ENCODE measurements around the gene MYRIP.

Gene MYRIP

DNA sequence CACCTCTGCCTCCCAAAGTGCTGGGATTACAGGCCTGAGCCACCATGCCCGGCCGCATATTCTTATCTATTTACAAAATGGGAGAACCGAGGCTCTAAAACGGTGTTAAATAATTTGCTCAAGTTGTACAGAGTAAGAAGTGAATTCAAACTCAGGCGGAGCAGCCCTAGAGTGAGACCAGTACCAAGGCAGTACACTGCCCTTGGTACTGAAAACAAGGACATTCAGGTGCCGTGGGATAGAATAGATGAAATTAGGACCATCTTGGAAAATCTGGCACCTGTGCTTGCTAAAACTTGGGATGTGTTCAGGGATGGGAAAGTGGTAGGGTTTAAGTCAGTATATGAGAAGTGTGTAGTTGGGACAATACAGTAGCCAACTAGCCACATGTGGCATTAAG, 100.7 kb downstream of the MYRIP start:
- DNase-seq: no peak

DNA sequence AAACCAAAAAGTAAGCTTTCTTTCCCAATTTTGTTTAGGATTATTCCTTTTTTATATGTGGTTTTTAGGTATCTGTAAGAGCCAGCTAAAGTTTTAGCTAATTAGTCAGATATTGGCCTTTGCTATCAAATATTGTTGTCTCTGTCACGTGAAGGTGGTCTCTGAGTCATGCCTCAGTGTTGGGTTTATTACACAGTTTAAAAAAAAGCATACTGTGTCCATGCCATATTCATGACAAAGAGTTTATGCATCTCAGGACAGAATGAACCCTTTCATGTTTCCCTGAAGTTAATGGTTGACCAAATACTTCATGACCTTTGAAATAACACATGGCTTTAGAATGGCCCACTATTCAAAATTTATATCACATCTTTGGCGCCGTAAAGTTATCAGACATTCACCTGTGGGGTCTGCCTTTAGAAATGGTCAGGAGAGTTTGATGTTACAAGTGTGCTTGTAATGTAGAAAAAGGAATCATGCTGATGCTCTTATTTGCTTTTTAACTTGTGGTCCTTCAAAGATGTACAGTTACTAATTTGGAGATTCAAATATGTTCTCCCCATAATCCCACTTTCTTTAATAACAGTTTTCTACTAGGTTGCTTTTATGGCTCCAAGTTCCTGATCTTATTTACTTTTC, 101.5 kb downstream of the MYRIP start:
- DNase-seq: no peak

DNA sequence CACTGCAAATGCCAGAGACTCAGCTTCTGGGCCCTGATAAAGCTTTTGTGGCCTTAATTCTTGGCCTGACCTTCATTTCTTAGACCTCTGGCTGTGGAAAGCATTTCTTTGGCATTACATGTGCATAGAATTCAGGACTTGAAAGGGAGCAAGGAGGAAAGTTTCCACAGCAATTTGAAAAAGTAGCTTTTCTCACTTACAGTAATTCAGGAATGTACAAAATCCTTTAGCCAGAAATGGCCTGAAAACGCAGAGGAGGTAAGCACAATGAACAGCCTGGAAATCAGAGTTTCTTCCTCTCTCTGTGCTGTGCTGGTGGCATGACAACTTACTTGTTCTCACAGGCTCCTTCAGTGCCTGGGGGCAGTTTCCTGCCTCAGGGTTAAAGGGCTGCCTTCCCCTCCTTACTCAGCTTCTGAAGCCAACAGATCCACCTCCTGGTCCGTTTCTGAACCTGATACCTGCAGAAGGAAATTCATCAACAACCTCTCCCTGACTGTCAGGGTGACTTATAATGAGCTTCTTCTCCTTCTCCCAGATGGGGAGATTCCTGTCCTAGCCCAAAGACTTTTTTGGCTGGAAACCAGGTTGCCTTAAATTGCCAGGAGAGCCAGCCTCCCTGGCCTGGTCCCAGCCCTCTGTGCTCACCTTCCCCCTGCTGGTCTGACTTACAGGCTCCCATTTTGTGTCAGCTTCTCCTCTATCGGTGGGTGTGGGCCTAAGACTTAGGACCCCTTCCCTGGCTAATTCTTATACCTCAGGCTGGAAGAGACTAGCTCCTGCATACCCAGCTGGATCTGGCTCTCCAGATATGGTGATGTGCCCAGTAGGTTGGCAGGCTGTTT, 102.3 kb downstream of the MYRIP start:
- DNase-seq: no peak

DNA sequence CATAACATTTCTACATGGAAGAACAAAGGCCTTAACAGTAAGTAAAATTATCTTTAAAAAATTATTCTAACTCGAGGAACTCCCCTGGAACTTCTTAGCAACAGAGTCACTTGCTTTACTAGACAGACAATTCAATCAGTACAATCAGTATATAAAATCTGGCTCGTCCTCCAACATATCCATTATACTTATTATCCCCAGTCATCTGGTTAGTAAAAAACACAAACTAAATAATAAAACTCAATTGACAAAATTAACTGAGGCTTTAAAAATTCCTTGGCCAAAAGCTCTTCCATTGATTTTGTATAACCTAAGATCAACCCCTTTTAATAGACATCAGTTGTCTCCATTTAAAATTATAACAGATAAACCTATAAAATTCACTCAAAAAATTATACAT, 105.6 kb downstream of the MYRIP start:
- DNase-seq: no peak

DNA sequence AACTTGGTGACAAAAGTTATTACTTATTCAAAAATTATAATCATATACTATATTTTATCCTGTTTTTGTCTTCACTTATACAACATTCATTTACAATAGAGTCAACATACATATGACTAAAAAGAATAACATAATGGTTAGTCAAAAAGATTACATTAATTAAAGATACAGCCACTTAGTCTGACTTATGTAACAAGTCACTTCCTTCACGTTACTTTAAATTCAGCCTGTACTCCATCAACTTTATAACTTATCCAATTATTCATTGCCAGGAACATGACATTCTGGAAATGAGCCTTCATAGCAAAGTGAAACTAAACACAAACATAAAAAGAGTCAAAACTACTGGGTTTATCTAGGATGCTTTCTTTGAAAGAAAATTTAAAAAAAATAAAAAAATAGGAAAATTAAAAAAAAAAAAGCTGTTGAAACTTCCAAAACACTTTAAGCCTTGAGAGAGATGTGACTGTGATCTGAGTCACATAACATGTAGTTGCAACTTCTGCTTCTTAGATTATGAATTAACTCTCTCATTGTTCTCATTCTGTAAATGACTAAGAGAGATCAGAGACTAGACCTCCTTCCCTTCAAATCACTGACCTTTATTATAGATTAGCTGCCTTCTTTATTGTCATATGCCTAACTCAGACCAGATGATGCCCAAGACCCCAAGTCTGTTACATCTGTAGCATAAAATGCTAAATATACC, 107.8 kb downstream of the MYRIP start:
- no peak for DNase-seq

DNA sequence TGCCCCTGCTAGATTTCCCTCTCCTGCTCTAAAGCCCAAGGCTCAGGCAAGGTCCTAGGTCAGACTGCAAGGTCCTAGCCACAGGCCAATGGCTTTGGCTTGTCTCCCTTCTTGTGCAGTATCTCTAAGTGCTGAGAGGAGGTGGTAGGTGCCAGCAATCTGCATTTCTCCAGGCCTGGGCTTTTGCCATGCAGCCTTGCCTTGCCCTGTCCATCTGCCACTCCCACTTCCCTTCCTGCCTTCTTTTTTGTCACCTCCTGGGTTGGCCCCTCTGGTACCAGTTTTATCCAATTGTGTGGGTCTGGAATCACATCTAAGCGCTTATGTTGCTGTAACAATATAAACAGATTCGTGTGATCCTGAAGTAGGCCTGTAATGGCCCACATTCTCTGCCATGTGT, 109.9 kb downstream of the MYRIP start:
- no peak for DNase-seq

DNA sequence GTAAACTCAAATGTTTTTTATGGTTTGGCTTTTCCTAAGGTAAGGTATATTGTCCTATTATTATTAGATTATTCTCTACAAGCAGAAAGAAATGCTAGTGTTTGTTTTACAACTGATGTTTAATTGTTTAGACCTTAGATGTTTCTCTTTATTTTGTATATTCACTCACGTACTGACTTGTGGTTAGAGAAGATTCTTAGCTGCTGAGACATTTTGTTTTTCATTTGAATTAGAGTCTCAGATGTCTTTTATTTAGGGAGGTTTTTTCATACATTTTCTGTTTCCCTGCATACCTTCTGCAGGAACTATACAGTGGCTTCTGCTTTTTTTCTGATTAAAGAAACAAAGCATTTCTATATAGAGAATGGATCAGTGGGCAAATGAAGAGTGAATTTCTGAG, 110.9 kb downstream of the MYRIP start:
- no peak for DNase-seq

DNA sequence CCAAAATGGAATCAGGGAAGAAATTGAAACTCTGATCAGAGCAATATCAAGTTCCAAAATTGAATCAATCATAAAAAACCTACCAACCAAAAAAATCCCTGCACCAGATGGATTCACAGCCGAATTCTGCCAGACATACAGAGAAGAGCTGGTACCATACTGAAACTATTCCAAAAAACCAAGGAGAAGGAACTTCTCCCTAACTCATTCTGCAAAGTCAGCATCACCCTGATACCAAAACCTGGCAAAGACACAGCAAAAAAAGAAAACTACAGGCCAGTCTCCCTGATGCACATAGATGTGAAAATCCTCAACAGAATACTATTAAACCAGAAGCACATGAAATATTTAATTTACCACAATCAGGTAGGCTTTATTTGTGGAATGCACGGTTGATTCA, 118.1 kb downstream of the MYRIP start:
- no peak for DNase-seq

DNA sequence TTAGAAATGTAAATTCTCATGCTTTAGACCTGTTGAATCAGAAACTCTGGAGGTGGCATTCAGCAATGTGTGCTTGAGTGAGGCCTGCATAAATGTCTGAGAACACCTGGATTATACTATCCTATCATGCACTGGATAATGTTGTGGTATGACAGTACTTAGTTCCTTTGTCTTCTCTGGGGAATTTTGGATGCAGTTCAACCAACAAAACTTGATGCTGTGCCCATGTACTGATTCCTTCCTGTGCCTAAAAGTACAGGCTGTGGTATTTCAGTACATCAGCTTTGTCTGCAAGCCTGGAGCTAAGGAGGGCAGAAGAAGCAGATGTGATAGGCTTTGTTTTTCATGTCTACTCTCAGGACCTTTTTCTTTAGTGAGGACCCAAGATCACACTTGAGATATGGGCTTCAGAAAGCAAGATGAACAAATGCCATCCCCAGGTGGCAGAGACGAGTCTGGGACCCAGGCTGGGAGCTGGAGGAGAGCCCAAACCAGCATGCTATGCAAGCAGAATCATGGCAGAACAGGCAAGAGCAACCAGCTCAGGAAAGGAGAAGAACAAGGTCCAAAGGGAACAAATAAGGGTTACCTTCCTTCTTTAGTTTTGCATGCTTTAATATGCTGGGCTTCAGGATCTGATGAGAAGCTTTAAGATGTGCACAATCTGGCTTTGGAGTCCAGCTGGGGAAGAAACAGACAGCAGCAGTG, 124.7 kb downstream of the MYRIP start:
- DNase-seq: no peak

DNA sequence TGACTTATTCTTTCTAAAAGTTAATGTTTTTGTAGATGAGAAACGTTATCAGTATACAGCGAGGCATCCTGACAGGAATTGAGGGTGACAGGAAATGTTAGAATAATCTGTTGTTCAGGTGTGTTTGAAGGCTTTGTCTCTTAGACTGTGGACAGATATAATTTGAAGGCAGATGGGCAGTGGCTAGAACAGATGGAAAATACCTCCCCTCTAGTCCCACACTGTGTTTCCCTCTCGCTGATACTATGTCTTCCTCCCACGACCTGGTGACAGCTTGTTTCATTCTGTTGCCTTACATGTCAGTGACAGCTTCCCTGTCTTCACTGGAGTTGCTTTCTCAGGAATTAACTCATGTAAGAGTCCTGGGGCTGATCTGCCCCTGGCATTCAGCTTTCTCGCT, 125.3 kb downstream of the MYRIP start:
- no peak for DNase-seq

DNA sequence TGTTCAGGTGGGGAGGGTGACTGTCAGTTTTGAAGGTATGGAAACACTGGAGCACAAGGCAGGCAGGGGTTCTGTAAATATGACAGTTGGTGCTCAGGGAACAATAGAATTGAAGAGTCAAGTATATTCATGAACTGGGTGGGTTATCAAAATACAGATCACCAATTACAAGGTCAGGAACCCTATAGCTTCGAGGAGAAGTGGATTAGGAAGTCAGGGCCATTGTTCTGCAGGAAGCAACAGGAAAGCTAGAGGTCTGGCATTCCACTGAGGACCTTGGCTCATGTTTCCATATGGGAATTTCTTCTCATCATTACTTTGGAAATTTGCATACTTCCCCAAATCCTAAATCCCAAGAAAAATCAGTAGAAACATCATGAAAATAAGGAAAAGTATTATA, 125.9 kb downstream of the MYRIP start:
- no peak for DNase-seq

DNA sequence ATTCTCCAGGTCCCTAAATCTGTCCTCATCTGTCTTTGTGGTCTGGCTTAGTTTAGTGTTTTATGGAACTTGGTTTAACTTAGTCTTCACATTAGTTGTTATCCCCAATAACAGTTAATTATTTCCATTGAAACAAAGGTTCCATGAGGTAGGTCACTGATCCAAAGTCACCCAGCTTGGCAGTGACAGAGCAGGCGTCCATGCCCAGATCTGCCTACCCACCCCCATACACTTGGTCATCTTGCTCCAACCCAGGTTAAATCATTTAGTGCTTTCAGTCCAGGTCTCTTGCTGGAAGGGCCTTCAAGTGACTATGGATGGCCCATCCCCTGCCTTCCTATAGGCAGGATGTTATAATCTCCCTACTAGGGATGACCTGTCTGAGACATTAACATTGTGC, 127.4 kb downstream of the MYRIP start:
- DNase-seq: no peak

DNA sequence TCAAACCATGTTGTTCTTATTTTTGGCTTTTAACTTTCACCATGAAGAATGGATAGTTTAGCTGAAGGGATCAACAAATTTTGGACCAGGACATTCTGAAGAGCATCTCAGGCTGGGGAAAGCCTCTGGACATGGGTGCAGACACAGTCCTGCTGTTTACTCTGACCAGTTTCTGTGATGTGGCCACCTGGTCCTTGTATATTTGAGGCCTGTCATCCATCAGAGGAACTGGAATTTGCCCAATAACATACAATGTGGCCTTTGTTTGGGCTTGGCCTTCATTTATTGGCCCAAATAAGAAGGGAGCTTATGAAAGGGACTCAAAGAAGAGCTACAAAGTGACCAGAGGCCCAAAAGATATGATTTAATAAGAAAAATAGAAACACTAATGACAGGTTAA, 127.9 kb downstream of the MYRIP start:
- no peak for DNase-seq

DNA sequence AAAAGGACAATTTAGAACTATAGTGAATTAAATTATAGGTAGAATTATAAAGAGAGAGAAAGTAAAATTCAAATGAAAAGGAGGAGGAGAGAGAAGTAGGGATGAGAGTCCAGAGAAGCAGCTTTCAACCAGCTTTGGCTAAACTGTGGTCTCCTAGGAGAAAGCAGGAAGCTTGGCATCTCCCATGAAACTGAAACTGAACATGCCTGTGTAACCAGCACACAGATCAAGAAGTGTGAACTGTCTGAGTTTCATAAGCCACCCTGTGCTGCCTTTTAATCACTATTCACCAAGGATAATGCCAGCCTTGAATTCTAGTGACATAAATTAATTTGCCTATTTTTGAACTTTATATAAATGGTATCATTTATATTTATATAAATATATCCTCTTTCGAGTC, 128.5 kb downstream of the MYRIP start:
- DNase-seq: no peak

DNA sequence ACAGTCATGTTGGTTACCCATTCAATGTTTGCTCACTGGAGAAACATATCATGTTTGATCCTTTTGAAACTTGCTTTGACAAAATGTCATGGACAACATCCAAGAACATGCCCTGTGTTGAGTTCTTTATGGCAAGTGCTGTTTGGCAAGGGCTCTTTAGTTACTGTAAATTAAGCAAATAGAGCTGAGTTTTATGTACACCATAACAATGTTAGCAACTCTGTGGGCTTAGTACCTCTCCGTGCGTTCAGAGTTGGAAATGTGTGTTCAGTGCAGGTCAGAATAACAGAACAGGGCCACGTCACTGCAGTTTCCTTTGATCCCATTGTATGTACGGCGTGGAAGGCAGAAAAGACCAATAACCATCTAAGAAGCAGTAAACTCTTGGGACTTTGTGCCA, 132.5 kb downstream of the MYRIP start:
- DNase-seq: no peak

DNA sequence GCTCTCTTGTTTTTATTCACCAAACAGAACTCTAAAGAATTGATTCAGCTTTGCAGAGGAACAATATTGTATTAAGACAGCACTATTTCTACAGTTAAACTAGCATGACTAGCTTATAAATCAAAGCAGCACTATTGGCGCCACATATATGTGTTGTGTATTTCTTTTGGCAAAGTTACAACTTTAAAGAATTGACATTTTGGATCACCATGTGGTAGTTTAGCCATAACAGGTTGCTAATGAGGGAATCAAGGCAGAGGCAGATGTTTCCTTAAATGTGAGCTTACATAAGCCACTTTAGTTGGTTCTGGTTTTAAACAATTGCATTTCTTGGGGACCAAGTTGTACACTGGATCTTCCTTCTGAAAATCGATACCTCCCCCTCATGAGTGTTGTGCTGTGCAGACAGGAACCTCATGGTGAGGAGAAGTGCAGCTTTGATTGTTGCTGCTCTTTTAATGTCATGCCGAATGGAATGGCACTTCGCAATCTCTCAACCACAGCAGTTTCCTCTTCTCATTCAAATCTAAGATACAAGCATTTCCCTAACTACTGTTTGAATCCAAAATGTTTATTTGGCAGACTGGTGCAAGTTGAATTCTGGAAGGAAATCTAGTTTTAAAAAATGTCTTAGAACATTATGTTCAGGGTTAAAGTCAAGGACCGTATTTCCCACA, 151.2 kb downstream of the MYRIP start:
- DNase-seq: no peak

DNA sequence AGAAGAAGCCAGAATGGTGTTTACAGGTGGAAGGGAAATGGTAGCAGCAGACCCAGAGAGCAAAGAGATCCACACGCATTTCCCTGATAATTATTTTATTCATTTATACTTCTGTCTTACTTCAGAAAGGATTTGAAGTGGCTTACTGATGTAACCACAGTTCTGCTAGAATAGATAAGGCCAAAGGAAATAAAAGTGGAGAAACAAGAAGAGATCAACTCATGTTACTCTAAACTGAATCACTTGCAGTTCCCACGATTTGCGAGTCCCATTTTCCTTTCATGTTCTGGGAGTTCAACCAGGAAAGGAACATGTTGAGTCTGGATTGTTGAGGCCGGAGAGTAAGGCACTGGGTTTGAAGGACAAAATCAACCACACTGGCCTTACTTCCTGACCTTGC, 151.8 kb downstream of the MYRIP start:
- no peak for DNase-seq

DNA sequence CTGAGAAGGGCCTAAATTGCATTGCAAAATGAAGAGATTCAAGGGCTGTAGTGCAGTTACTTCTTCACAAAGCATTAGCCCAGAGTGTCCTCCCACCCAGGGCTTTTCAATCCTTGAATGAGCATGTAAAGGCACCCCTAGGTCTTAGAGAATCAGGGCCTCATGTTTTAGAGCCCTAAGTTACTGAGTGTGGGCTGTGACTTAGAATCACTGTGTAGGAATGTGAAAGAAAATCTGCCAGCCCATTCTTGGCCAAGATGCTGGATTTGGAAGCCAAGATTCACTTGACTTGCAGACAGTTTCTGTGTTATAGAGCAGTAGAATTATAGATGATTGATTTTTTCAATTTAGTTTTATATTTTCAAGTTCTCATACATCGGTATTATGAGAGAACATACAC, 153.2 kb downstream of the MYRIP start:
- DNase-seq: no peak

DNA sequence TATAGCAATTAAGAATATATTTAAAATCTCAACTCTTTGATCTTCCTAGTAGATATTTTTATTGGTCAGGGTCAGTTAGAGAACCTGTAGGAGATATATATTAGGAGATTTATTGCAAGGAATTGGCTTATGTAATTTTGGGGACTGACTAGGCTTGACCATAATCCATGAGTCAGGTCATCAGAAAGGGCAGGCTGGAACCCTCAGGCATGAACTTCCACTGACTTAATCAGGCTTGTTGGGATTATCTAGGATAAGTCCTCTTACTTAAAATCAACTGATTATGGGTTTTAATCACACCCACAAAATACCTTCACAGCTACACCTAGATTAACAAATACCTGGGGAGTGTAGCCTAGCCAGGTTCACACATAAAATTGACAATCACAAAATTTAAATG, 156.1 kb downstream of the MYRIP start:
- no peak for DNase-seq

DNA sequence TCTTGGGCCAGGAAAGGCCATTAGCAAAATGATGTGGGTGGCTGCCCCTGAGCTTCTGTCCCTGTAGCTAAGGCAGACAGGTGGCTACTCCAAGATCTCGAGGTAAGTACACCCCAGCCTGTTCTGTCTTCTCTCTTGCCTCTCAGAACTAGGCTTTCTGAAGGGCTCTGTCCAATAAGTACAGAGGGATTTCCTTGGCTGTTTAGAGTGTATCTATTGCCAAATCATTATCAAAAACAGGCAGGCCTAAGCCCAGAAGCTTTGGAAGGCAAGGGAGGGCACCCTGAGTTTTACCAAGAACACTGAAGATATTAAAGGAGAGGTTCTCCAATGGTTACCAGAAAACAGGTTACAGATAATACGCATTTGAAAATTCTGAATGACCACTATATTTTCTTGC, 156.6 kb downstream of the MYRIP start:
- DNase-seq: no peak

DNA sequence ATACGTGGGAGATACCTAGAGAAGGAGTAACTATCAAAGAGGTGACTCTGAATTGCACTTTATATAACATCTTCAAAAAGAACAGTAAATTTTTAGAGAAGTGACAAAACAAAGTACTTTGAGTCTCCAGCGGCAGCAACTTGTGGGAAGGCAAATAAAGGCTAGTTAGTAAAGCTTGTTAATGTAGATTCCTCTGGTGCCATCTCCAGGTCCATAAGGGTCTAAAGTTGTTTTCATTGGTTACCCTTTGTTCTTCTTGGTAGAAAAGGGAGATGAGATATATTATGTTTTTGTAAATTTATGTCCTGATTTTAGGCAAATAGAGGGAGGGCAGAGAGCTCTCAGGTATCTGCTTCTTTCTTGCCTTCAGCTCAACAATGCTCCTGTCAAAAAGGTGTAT, 161.6 kb downstream of the MYRIP start:
- no peak for DNase-seq

DNA sequence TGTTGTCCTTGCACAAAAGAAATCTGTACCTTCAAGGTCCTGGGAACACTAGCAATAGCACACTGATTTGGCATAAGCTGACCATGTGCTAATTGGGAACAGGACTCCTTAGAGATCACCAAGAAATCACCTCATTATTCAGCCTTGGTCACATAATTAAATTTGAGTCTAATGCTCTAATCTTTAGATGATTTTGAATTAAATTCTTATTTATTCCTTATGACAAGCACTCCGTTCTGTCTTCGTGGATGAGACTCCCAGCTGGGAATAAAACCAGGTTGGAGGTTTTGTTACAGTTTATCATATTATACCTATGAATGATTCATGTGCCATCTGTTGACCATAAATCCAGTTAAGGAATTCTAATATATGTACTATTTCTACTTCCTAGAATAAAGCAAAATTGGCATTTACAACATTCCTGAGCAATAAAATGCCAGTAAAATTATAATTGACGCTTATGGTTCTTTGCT, 162.2 kb downstream of the MYRIP start:
- DNase-seq: no peak

DNA sequence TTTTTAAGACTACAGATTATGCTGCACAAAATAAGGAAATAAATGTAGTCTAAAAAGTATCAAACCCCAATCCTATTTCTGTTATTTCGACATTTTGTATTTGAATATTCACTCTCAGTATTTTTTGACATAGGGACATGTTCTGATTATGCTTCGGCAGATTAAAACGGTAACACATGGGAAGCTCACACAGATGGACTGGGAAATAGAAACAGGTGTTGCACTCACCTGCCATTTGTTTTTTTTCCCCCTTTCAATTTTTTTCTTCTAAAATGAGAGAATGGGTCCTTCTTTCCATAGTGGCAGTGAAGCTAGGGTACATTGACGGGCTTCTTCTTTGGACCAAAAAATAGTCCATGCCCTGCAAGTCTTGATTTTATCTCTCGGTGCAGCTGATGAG, 163.1 kb downstream of the MYRIP start:
- no peak for DNase-seq
